Hepatocyte (in vitro differentiated cells): Measurements from ENCODE around the gene MXI1. TPM values are rescaled to one million over a fixed set of nuclear protein-coding genes. Genes with fewer than 3 reads are reported as not detected.

Source experiments
- DNase-seq: peaks from one replicate; pipeline ENCODE4 v3.0.0-alpha.2; 2016; ENCODE audit warnings: low spot score
- H2AFZ ChIP-seq: fragments of 200-600 bp; sonication (generic); 2 replicates; pipeline ENCODE4 v1.6.0; 2016; ENCODE audit warnings: antibody characterized with exemption, mild to moderate bottlenecking
- H3K27ac ChIP-seq: fragments of 200-600 bp; sonication (generic); 2 replicates; pipeline ENCODE4 v1.5.1; 2016; ENCODE audit warnings: mild to moderate bottlenecking
- H3K27me3 ChIP-seq: fragments of 200-600 bp; sonication (generic); 2 replicates; pipeline ENCODE4 v1.6.1; 2016
- H3K36me3 ChIP-seq: fragments of 200-600 bp; sonication (generic); replicated peaks from 2 replicates; pipeline ENCODE4 v1.5.1; 2016; ENCODE audit warnings: low read depth; ENCODE audit not compliant: insufficient read depth
- H3K4me1 ChIP-seq: fragments of 200-600 bp; sonication (generic); 2 replicates; pipeline ENCODE4 v1.5.1; 2016; ENCODE audit warnings: mild to moderate bottlenecking, moderate library complexity; ENCODE audit not compliant: insufficient read depth
- H3K4me2 ChIP-seq: fragments of 200-600 bp; sonication (generic); 2 replicates; pipeline ENCODE4 v1.6.0; 2016
- H3K4me3 ChIP-seq: fragments of 200-600 bp; sonication (generic); 2 replicates; pipeline ENCODE4 v1.5.1; 2016; ENCODE audit warnings: mild to moderate bottlenecking
- H3K79me2 ChIP-seq: fragments of 200-600 bp; sonication (generic); 2 replicates; pipeline ENCODE4 v1.6.0; 2017; ENCODE audit warnings: mild to moderate bottlenecking
- H3K9me2 ChIP-seq: fragments of 200-600 bp; sonication (generic); replicated peaks from 2 replicates; pipeline ENCODE4 v1.6.0; 2017; ENCODE audit warnings: mild to moderate bottlenecking; ENCODE audit not compliant: insufficient read depth
- H3K9me3 ChIP-seq: fragments of 200-600 bp; sonication (generic); 2 replicates; pipeline ENCODE4 v1.5.1; 2016; ENCODE audit warnings: low read depth, mild to moderate bottlenecking
- H4K20me1 ChIP-seq: fragments of 200-600 bp; sonication (generic); 2 replicates; pipeline ENCODE4 v1.6.0; 2016; ENCODE audit warnings: mild to moderate bottlenecking; ENCODE audit not compliant: insufficient read depth, poor library complexity, severe bottlenecking
- EZH2 ChIP-seq: fragments of 200-600 bp; sonication (generic); IDR thresholded peaks from 2 replicates; pipeline ENCODE4 v1.6.1; 2016; ENCODE audit warnings: antibody characterized with exemption, mild to moderate bottlenecking, borderline replicate concordance
- EZH2phosphoT487 ChIP-seq: fragments of 200-600 bp; sonication (generic); IDR thresholded peaks from one replicate; pipeline ENCODE4 v1.6.1; 2018; ENCODE audit warnings: antibody characterized with exemption, mild to moderate bottlenecking, low read depth, moderate library complexity; ENCODE audit not compliant: unreplicated experiment, severe bottlenecking
- WGBS: methylation state at CpG from one replicate; pipeline ENCODE4 v1.1.6; 2016; ENCODE audit warnings: low lambda C conversion rate; ENCODE audit errors: missing lambda C conversion rate; 5-methylcytosine and 5-hydroxymethylcytosine counted together
- polyA plus RNA-seq: library from polyadenylated mRNA; unstranded; fragments of >200 nt; fragmentation: Nextera tagmentation; extraction: Ambion mirVana; gene quantifications from 2 replicates; pipeline ENCODE4 v1.2.1, GENCODE V29; 2016
- total RNA-seq: library from RNA; depleted of rRNA; stranded (reverse); fragments of >200 nt; gene quantifications from 2 replicates; pipeline ENCODE4 v1.2.3, GENCODE V29; 2014
- TF ChIP-seq, protein P1 (sequence below): fragments of 200-600 bp; sonication (generic); IDR thresholded peaks from 2 replicates; pipeline ENCODE4 v1.5.1; 2016; ENCODE audit warnings: antibody characterized with exemption, mild to moderate bottlenecking; ENCODE audit not compliant: poor library complexity

MXI1 gene
- total and polyA plus RNA-seq, 2 experiments from 2014 or later, result 14.2 to 14.8 TPM

DNA sequence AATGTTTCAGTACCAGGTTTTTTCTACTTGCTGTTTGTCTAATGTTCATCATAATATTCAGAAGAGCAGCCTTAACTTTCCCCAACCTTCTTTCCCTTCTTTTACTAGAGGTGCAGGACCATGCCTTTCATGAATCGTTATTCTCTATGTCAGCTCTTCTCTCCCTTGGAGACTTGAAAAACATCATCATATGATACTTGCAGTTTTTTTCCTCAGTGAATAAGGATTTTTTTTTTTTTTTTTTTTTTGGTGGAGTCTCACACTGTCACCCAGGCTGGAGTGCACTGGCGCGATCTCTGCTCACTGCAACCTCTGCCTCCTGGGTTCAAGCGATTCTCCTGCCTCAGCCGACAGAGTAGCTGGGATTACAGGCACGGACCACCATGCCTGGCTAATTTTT lies 67.2 kb downstream of the MXI1 start:
- TF ChIP-seq EZH2 (no peak), EZH2phosphoT487 (no peak)
- TF ChIP-seq, protein P1, sequence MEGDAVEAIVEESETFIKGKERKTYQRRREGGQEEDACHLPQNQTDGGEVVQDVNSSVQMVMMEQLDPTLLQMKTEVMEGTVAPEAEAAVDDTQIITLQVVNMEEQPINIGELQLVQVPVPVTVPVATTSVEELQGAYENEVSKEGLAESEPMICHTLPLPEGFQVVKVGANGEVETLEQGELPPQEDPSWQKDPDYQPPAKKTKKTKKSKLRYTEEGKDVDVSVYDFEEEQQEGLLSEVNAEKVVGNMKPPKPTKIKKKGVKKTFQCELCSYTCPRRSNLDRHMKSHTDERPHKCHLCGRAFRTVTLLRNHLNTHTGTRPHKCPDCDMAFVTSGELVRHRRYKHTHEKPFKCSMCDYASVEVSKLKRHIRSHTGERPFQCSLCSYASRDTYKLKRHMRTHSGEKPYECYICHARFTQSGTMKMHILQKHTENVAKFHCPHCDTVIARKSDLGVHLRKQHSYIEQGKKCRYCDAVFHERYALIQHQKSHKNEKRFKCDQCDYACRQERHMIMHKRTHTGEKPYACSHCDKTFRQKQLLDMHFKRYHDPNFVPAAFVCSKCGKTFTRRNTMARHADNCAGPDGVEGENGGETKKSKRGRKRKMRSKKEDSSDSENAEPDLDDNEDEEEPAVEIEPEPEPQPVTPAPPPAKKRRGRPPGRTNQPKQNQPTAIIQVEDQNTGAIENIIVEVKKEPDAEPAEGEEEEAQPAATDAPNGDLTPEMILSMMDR, result no peak
- Histone ChIP-seq H4K20me1 (no peaks in the 10 kb centered on the region), H2AFZ (no peak overlapping the region), H3K4me3 (no peak overlapping the region), H3K9me2 (no peaks in the 10 kb centered on the region), H3K27me3 (no peaks in the 10 kb centered on the region), H3K36me3 (no peaks in the 10 kb centered on the region), H3K9me3 (no peaks in the 10 kb centered on the region), H3K27ac (no peak overlapping the region), H3K79me2 (peaks cover 7% of the 10 kb centered on the region), H3K4me2 (no peak overlapping the region), H3K4me1 (no peaks in the 10 kb centered on the region)
- DNase-seq, result no peak
- WGBS, result 94% methylated on average over 6 of the region's 6 CpGs

DNA sequence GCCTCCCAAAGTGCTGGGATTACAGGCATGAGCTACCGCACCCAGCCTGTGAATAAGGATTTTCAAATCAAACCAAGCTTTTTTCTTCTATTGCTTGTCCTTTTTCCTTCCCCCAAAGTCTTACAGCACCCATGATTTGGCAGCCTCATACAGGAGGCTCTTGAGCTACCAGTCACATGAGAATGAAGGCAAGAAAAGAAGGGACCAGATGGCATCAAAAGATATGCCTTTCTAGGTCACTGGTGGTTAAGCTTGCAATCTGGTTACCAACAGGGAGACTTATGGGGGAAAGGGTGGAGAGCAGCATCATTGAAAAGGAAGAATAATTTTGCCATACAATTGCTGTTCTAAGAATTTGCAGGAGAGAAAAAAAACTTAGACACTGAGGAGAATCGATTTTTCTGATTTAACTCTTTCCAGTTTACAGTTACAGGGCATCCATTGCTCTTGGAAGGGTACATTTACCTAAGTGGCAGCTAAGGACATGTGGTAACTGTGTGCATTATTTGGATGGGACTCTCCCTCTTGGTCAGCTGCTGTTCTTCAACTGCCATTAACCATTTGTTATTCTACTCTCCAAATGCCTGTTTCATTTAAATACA lies 67.8 kb downstream of the MXI1 start:
- Histone ChIP-seq H3K4me3 (no peak overlapping the region), H4K20me1 (no peaks in the 10 kb centered on the region), H3K27me3 (no peaks in the 10 kb centered on the region), H3K4me1 (no peaks in the 10 kb centered on the region), H3K36me3 (no peaks in the 10 kb centered on the region), H3K4me2 (no peak overlapping the region), H3K9me2 (no peaks in the 10 kb centered on the region), H3K9me3 (no peaks in the 10 kb centered on the region), H3K79me2 (peaks cover 7% of the 10 kb centered on the region), H3K27ac (no peak overlapping the region), H2AFZ (no peak overlapping the region)
- 66% methylated on average over 2 of the region's 2 CpGs for WGBS
- TF ChIP-seq EZH2 (no peak), EZH2phosphoT487 (no peak)
- TF ChIP-seq, protein P1, result no peak
- DNase-seq, result no peak

GRCh38 chr10:110276603-110277002 lies 69.2 kb downstream of the MXI1 start:
- Histone ChIP-seq H3K4me3 (no peak overlapping the region), H3K9me2 (no peaks in the 10 kb centered on the region), H3K79me2 (peaks cover 4% of the 10 kb centered on the region), H3K27ac (no peak overlapping the region), H3K36me3 (no peaks in the 10 kb centered on the region), H3K4me2 (no peak overlapping the region), H3K4me1 (no peaks in the 10 kb centered on the region), H2AFZ (no peak overlapping the region), H3K27me3 (no peaks in the 10 kb centered on the region), H4K20me1 (no peaks in the 10 kb centered on the region), H3K9me3 (no peaks in the 10 kb centered on the region)
- DNase-seq, result no peak
- WGBS, result 96% methylated on average over 5 of the region's 5 CpGs
- TF ChIP-seq EZH2phosphoT487 (no peak), EZH2 (no peak)
- TF ChIP-seq, protein P1, result no peak
